HL-60 (cell line): Measurements from ENCODE around the gene MPPE1.
"Not testable (repeated sequence)": the region's sequence is repeated elsewhere in the genome, so short reads cannot be mapped to it uniquely, and the experiment has no call there.

Experiments used
- GABPA ChIP-seq: IDR thresholded peaks from 2 replicates; pipeline ENCODE4 v1.6.1; 2012; ENCODE audit warnings: low read depth
- POLR2AphosphoS5 ChIP-seq: IDR thresholded peaks from 2 replicates; pipeline ENCODE4 v1.6.1; 2012; ENCODE audit warnings: low read depth
- TF ChIP-seq, protein P1 (sequence below): IDR thresholded peaks from one replicate; pipeline ENCODE4 v1.5.1; 2011; ENCODE audit warnings: low read length, control low read depth, inconsistent platforms; ENCODE audit not compliant: insufficient read depth
- TF ChIP-seq, protein P2 (sequence below): IDR thresholded peaks from 2 replicates; pipeline ENCODE4 v1.6.1; 2012; ENCODE audit warnings: low read depth; ENCODE audit not compliant: insufficient replicate concordance

DNA sequence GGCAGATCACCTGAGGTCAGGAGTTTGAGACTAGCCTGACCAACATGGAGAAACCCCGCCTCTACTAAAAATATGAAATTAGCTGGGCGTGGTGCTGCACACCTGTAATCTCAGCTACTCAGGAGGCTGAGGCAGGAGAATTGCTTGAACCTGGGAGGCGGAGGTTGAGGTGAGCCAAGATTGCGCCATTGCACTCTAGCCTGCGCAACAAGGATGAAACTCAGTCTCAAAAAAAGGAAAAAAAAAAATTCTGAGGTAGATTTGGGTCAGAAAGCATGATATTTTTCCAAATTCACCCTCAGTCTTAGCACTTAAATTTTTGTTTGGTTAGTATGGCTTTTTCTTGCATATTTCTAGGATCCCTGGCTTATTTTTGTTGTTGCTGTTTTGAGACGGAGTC lies 53.6 kb downstream of the MPPE1 start:
- TF ChIP-seq GABPA, POLR2AphosphoS5: not testable (repeated sequence)
- TF ChIP-seq, protein P1, sequence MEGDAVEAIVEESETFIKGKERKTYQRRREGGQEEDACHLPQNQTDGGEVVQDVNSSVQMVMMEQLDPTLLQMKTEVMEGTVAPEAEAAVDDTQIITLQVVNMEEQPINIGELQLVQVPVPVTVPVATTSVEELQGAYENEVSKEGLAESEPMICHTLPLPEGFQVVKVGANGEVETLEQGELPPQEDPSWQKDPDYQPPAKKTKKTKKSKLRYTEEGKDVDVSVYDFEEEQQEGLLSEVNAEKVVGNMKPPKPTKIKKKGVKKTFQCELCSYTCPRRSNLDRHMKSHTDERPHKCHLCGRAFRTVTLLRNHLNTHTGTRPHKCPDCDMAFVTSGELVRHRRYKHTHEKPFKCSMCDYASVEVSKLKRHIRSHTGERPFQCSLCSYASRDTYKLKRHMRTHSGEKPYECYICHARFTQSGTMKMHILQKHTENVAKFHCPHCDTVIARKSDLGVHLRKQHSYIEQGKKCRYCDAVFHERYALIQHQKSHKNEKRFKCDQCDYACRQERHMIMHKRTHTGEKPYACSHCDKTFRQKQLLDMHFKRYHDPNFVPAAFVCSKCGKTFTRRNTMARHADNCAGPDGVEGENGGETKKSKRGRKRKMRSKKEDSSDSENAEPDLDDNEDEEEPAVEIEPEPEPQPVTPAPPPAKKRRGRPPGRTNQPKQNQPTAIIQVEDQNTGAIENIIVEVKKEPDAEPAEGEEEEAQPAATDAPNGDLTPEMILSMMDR: not testable (repeated sequence)
- TF ChIP-seq, protein P2, sequence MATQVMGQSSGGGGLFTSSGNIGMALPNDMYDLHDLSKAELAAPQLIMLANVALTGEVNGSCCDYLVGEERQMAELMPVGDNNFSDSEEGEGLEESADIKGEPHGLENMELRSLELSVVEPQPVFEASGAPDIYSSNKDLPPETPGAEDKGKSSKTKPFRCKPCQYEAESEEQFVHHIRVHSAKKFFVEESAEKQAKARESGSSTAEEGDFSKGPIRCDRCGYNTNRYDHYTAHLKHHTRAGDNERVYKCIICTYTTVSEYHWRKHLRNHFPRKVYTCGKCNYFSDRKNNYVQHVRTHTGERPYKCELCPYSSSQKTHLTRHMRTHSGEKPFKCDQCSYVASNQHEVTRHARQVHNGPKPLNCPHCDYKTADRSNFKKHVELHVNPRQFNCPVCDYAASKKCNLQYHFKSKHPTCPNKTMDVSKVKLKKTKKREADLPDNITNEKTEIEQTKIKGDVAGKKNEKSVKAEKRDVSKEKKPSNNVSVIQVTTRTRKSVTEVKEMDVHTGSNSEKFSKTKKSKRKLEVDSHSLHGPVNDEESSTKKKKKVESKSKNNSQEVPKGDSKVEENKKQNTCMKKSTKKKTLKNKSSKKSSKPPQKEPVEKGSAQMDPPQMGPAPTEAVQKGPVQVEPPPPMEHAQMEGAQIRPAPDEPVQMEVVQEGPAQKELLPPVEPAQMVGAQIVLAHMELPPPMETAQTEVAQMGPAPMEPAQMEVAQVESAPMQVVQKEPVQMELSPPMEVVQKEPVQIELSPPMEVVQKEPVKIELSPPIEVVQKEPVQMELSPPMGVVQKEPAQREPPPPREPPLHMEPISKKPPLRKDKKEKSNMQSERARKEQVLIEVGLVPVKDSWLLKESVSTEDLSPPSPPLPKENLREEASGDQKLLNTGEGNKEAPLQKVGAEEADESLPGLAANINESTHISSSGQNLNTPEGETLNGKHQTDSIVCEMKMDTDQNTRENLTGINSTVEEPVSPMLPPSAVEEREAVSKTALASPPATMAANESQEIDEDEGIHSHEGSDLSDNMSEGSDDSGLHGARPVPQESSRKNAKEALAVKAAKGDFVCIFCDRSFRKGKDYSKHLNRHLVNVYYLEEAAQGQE: not testable (repeated sequence)
